Cardiac fibroblast (primary cell): ENCODE data around the gene UTS2R.

Experiments used
- DNase-seq, 2 donors: peaks; one replicate each; pipeline versions ENCODE4 v3.0.0 to v3.0.0-alpha.2; 2010; ENCODE audit warnings: low read depth in 2 of 2
- H3K4me3 ChIP-seq, 2 donors: replicated peaks in 1 of 2; 1 replicate in 1 of 2; 2 replicates in 1 of 2; pipeline ENCODE4 v1.5.1; 2011; ENCODE audit warnings: low read depth in 2 of 2, low read length in 2 of 2, mild to moderate bottlenecking in 2 of 2, moderate library complexity in 1 of 2
- TF ChIP-seq, protein P1 (sequence below): IDR thresholded peaks from one replicate; pipeline ENCODE4 v1.5.1; 2011; ENCODE audit warnings: low read depth, mild to moderate bottlenecking, low read length, inconsistent platforms

Gene UTS2R

DNA sequence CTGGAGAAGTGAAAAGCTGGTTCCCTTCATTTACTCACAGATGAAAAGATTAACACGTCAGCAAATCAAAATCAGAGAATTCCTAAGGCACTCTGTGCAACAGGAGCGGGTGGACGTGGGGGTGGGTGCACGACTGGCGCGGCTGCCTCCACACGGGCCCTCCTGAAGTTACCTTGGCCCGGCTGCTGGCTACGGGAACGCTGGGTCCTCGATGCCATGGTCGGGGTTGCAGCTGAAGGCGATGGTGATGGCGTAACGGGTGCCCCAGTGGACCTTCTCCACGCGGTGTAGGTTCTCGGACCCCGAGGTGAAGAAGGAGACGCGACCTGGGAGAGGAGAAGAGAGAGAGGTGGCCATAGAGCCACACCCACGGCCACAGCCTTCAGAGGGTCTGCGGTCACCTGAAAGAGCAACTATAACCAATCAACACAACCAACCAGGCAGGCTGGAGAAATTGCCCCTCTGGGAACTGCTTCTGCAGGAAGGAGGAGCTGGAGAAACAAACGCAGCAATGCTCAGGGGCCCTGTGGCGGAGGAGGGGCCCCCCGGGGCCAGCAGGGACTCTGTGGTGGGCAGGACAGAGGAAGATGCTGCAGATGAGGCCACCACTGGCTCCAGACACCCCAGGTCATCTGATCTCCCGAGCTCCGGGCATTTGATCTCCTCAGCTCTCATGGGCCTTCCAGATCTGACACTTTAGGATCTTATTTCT is 20.8 kb downstream of the UTS2R start:
- DNase-seq: no peak
- no peak overlapping the region for H3K4me3 ChIP-seq
- TF ChIP-seq, protein P1, sequence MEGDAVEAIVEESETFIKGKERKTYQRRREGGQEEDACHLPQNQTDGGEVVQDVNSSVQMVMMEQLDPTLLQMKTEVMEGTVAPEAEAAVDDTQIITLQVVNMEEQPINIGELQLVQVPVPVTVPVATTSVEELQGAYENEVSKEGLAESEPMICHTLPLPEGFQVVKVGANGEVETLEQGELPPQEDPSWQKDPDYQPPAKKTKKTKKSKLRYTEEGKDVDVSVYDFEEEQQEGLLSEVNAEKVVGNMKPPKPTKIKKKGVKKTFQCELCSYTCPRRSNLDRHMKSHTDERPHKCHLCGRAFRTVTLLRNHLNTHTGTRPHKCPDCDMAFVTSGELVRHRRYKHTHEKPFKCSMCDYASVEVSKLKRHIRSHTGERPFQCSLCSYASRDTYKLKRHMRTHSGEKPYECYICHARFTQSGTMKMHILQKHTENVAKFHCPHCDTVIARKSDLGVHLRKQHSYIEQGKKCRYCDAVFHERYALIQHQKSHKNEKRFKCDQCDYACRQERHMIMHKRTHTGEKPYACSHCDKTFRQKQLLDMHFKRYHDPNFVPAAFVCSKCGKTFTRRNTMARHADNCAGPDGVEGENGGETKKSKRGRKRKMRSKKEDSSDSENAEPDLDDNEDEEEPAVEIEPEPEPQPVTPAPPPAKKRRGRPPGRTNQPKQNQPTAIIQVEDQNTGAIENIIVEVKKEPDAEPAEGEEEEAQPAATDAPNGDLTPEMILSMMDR: no peak

DNA sequence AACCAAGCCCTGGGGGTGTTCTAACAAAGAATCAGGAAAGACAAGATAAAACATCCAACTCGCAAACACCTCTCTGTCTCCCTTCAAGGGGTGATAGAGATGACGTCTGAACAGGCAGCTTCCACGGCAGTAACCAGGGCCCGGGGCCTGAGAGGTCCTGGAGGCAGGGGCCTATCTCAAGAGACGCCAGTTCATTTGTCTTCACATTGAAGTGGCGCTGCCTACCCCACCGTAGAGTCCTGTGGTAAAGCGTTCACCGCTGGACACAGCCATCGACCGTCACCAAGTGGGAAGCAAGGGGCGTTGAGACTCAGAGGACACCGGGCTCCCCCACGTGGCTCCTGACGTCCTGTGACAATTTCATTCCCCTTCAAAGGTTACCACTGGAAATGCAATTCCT is 21.4 kb downstream of the UTS2R start:
- no peak for DNase-seq
- no peak overlapping the region for H3K4me3 ChIP-seq
- TF ChIP-seq, protein P1: no peak

DNA sequence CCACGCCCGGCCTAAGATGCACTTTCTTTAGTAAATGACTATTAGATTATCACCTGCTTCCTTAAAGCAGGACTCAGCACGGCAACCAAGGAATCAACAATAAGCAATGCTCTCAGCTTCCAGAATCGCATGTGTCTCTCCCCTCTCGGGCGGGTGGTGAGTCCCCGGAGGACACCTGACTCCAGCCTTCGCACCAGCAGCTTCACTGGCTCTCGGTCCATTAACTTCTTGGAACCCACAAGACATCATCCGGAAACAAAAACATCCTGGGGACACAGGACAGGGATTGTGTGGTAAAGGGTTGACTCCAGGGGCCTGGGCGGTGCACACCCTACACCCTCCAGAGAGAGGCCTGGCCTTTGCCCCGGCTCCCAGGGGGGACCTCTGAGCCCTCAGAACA is 22.7 kb downstream of the UTS2R start:
- no peak for DNase-seq
- no peak overlapping the region for H3K4me3 ChIP-seq
- TF ChIP-seq, protein P1: no peak

DNA sequence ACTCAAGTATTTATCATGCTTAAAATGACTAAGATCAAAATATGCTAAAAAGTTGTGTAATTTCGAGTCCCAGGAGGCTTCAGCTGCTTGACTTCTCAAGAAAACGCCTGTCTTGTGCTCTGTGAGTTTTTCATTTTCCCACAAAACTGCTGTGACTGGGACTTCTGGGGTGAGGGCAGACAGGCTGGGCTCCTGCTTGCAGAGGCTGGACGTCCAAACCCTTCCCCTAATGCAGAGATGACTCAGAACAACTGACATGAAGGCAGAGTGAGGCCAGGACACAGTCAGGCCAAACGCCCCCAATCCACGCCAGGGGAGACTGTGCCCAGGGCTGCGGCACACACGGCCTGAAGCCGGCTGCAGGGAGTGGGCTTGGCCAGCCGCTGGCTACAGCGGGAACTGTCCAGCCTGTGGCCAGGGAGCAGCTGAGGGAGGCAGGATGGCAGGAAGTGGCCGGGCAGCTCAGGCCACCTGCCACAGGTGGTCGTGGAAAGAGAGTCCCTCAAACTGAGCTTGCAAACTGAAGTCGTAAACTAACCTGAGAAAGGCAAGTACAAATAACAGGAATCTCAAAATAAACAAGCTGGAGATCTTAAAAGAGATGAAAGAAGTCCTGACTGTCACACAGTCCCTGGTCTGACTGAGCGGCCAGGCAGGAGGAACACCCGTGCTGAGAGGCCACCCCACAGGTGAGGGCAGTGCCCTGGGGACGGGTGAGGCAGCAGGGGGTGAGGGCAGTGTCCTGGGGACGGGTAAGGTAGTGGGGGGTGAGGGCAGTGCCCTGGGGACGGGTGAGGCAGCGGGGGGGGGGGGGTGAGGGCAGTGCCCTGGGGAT is 25.3 kb downstream of the UTS2R start:
- peak; percentile 89 to 99 for DNase-seq
- TF ChIP-seq, protein P1: no peak
- no peak overlapping the region for H3K4me3 ChIP-seq

DNA sequence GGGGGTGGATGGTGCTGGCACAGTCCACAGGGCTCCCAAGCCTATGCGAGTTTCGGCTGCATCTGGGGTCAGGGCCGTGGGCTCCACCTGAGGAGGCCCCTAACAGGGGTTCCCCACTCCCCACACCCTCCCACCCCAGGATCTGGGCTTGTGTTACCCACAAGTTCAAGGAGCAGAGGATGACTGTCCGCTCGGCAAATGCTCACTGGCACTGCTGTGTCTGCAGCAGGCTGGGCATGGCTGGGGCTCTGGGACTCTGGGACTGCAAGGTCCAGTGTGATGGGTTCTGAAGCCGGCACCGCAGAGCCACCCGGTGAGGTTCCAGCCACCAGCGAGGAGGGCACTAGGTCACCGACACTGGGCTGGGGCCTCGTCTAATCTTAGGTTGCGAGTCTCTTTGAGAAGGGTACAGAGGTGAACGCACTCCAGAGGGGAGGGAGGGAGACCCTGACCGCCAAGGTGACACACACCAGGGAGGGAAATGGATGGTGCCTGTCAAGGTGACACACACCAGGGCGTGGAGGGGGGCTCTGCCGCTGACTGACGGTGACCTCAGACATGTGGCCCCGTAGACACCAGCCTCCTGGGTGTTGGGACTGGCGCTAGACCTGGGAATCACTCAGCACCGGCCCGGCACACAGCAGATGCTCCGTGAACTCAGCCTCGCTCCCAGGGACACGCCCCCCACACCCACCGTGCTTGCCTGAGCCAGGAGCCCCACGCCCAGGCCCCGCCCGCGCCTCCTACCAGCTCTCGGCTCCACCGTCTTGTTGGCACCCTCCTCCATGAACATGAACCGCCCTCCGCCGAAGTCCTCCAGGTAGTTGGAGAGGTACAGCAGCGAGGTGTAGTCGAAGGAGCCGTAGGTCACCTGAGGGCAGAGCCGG is 26.1 kb downstream of the UTS2R start:
- no peak overlapping the region for H3K4me3 ChIP-seq
- no peak for DNase-seq
- TF ChIP-seq, protein P1: no peak

DNA sequence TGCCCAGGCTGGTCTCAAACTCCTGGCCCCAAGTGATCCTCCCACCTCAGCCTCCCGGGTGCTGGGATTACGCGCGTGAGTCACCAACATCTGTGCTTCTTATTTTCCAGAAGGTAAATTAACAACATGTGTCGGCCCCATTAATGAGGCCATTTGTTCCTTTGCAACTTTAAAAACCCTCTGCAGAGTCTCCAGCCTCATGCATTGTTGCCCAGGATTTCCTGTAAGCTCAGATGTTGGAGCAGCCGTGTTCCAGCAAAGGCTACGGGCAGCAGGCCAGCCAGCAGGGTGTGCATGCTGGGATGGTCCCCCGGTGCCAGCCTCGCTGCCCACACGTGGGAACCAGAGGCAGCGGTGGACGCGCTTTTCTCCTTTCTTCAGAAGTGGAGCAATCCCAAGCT is 27.5 kb downstream of the UTS2R start:
- TF ChIP-seq, protein P1: no peak
- DNase-seq: peak; percentile 19 to 71
- H3K4me3 ChIP-seq: no peak overlapping the region
